SK-N-SH (cell line): Measurements from ENCODE around the gene SMIM10. TPM values are rescaled to one million over a fixed set of nuclear protein-coding genes. Genes with fewer than 3 reads are reported as not detected.

Experiments used
- CTCF ChIA-PET: fragments of 300-600, 350-600 bp; formaldehyde crosslinking; extraction: SDS; loops from one replicate; lab custom pipeline; 2021; lab: Yijun Ruan, JAX
- POLR2A ChIA-PET: fragments of 350-600 bp; sonication (Branson Sonifier 250); formaldehyde crosslinking; extraction: SDS; loops from one replicate; lab custom pipeline; 2020; ENCODE audit warnings: antibody characterized with exemption, inconsistent platforms; lab: Yijun Ruan, JAX
- DNase-seq: peaks from one replicate; pipeline ENCODE4 v3.0.0; 2012
- H2AFZ ChIP-seq: fragments of 200-600 bp; sonication (generic); 2 replicates; pipeline ENCODE4 v1.8.1; 2016; ENCODE audit warnings: antibody characterized with exemption, mild to moderate bottlenecking, low read depth
- H3F3A ChIP-seq: fragments of 200-600 bp; sonication (generic); replicated peaks from 2 replicates; pipeline ENCODE3; 2016; ENCODE audit warnings: antibody characterized with exemption, mild to moderate bottlenecking; ENCODE audit not compliant: insufficient read depth
- H3K27ac ChIP-seq, 2 experiments: fragments of 200-500 bp in 1 of 2; fragments of 200-600 bp in 1 of 2; sonication (Bioruptor generic) in 1 of 2; sonication (generic), shearing (Covaris generic) in 1 of 2; 2 replicates each; pipeline versions ENCODE4 v1.5.1 to v1.6.1; 2014 to 2016; ENCODE audit warnings: low read depth in 2 of 2, inconsistent platforms in 1 of 2, low read length in 1 of 2, mild to moderate bottlenecking in 1 of 2, mixed read lengths in 1 of 2
- H3K27me3 ChIP-seq: fragments of 200-600 bp; sonication (generic), shearing (Covaris generic); 2 replicates; pipeline ENCODE4 v1.6.1; 2016; ENCODE audit warnings: mixed run types; ENCODE audit not compliant: insufficient read depth
- H3K36me3 ChIP-seq, 2 experiments: fragments of 200-500 bp in 1 of 2; fragments of 200-600 bp in 1 of 2; sonication (Bioruptor generic) in 1 of 2; sonication (generic) in 1 of 2; replicated peaks in 1 of 2; 2 replicates each; pipeline versions ENCODE3 to v1.5.1; 2014 to 2016; ENCODE audit warnings: low read length in 1 of 2, mild to moderate bottlenecking in 1 of 2; ENCODE audit not compliant: insufficient read depth in 2 of 2, control insufficient read depth in 1 of 2
- H3K4me1 ChIP-seq, 2 experiments: fragments of 200-500 bp in 1 of 2; fragments of 200-600 bp in 1 of 2; sonication (Bioruptor generic) in 1 of 2; sonication (generic), shearing (Covaris generic) in 1 of 2; 2 replicates each; pipeline versions ENCODE4 v1.5.1 to v1.6.1; 2014 to 2016; ENCODE audit warnings: low read depth in 1 of 2, low read length in 1 of 2, mixed run types in 1 of 2; ENCODE audit not compliant: insufficient read depth in 2 of 2, control insufficient read depth in 1 of 2
- H3K4me2 ChIP-seq: fragments of 200-600 bp; sonication (generic), shearing (Covaris generic); 2 replicates; pipeline ENCODE4 v1.6.1; 2017; ENCODE audit warnings: mixed run types
- H3K4me3 ChIP-seq, 2 experiments: fragments of 200-500 bp in 1 of 2; fragments of 200-600 bp in 1 of 2; sonication (Bioruptor generic) in 1 of 2; sonication (generic), shearing (Covaris generic) in 1 of 2; 2 replicates each; pipeline versions ENCODE4 v1.5.1 to v1.8.1; 2014 to 2016; ENCODE audit warnings: low read depth in 2 of 2, inconsistent platforms in 1 of 2, low read length in 1 of 2, mild to moderate bottlenecking in 1 of 2, mixed read lengths in 1 of 2, moderate library complexity in 1 of 2
- H3K79me2 ChIP-seq: fragments of 200-600 bp; sonication (generic); 2 replicates; pipeline ENCODE4 v1.8.1; 2017; ENCODE audit warnings: mild to moderate bottlenecking; ENCODE audit not compliant: insufficient read depth
- H3K9ac ChIP-seq: fragments of 200-600 bp; sonication (generic); 2 replicates; pipeline ENCODE4 v1.6.1; 2017; ENCODE audit warnings: mixed run types
- H3K9me2 ChIP-seq: fragments of 200-600 bp; sonication (generic); 2 replicates; pipeline ENCODE4 v1.6.1; 2017; ENCODE audit warnings: mixed run types
- H3K9me3 ChIP-seq: fragments of 200-600 bp; sonication (generic); 2 replicates; pipeline ENCODE4 v1.6.1; 2017; ENCODE audit warnings: mixed run types, mild to moderate bottlenecking, moderate library complexity
- H4K20me1 ChIP-seq: fragments of 200-600 bp; sonication (generic); 2 replicates; pipeline ENCODE4 v1.6.1; 2017; ENCODE audit warnings: mild to moderate bottlenecking, mixed run types; ENCODE audit not compliant: insufficient read depth
- EP300 ChIP-seq, 2 experiments: IDR thresholded peaks; 2 replicates each; pipeline versions ENCODE4 v1.4.0 to v1.6.1; 2012; ENCODE audit warnings: borderline replicate concordance in 1 of 2, low read depth in 1 of 2, low read length in 1 of 2
- FOSL2 ChIP-seq: IDR thresholded peaks from 2 replicates; pipeline ENCODE4 v1.4.0; 2012; ENCODE audit warnings: low read depth, mild to moderate bottlenecking, moderate library complexity, borderline replicate concordance
- GABPA ChIP-seq: IDR thresholded peaks from 2 replicates; pipeline ENCODE4 v1.4.0; 2012; ENCODE audit warnings: low read depth, mild to moderate bottlenecking
- IRF3 ChIP-seq: fragments of 150-350 bp; IDR thresholded peaks from 2 replicates; pipeline ENCODE4 v1.6.1; 2016; ENCODE audit warnings: mild to moderate bottlenecking, low read depth, low read length
- MAX ChIP-seq: IDR thresholded peaks from 2 replicates; pipeline ENCODE4 v1.4.0; 2012; ENCODE audit warnings: low read depth
- MXI1 ChIP-seq: IDR thresholded peaks from 2 replicates; pipeline ENCODE4 v1.6.1; 2012; ENCODE audit warnings: mild to moderate bottlenecking, low read depth, low read length, improper control_type of control experiment
- NFIC ChIP-seq: IDR thresholded peaks from 2 replicates; pipeline ENCODE4 v1.4.0; 2012; ENCODE audit warnings: borderline replicate concordance
- NRF1 ChIP-seq: IDR thresholded peaks from 2 replicates; pipeline ENCODE4 v1.6.1; 2012; ENCODE audit warnings: low read depth, mild to moderate bottlenecking, low read length
- POLR2AphosphoS5 ChIP-seq: IDR thresholded peaks from 2 replicates; pipeline ENCODE4 v1.6.1; 2012; ENCODE audit warnings: low read depth, low read length
- RAD21 ChIP-seq: IDR thresholded peaks from 2 replicates; pipeline ENCODE4 v1.6.1; 2012; ENCODE audit warnings: mild to moderate bottlenecking, low read length
- RFX5 ChIP-seq: IDR thresholded peaks from 2 replicates; pipeline ENCODE4 v1.6.1; 2012; ENCODE audit warnings: mild to moderate bottlenecking, improper control_type of control experiment, low read length
- SMC3 ChIP-seq: IDR thresholded peaks from 2 replicates; pipeline ENCODE4 v1.6.1; 2012; ENCODE audit warnings: low read depth, low read length, improper control_type of control experiment
- TCF12 ChIP-seq: IDR thresholded peaks from 2 replicates; pipeline ENCODE4 v1.4.0; 2012
- TEAD4 ChIP-seq: IDR thresholded peaks from 2 replicates; pipeline ENCODE4 v1.4.0; 2012; ENCODE audit warnings: mild to moderate bottlenecking, borderline replicate concordance; ENCODE audit not compliant: insufficient read depth
- YY1 ChIP-seq: IDR thresholded peaks from 2 replicates; pipeline ENCODE4 v1.4.0; 2012; ENCODE audit warnings: low read depth, mild to moderate bottlenecking
- WGBS: methylation state at CpG from one replicate; pipeline ENCODE4 v1.1.6; 2017; ENCODE audit warnings: low lambda C conversion rate; 5-methylcytosine and 5-hydroxymethylcytosine counted together
- polyA plus RNA-seq, 3 experiments: library from polyadenylated mRNA; depleted of rRNA; stranded (reverse); fragments of >200 nt; gene quantifications; 2 replicates each; pipeline ENCODE4 v1.2.3, GENCODE V29; 2012
- TF ChIP-seq, protein P1 (sequence below): fragments of 200-600 bp; sonication (generic); IDR thresholded peaks from 2 replicates; pipeline ENCODE4 v1.6.1; 2017; ENCODE audit warnings: antibody characterized with exemption, mild to moderate bottlenecking, moderate library complexity

SMIM10 gene
- polyA plus RNA-seq, 1 of the 3 experiments (the other 2 are of a cell fraction), result 3.2 TPM

GRCh38 chrX:134998246-134998645 is 7.5 kb downstream of the SMIM10 start:
- 39% methylated on average over 4 of the region's 4 CpGs for WGBS
- Histone ChIP-seq H3K27ac (no peak overlapping the region), H3F3A (peaks cover 3% of the 10 kb centered on the region), H4K20me1 (no peaks in the 10 kb centered on the region), H3K36me3 (no peaks in the 10 kb centered on the region), H3K4me1 (peaks cover 0 to 9% of the 10 kb centered on the region in 2 experiments; a peak in 2 of 4 replicates), H3K9me2 (no peaks in the 10 kb centered on the region), H3K27me3 (no peaks in the 10 kb centered on the region; the same call in 1 of the 2 replicates), H2AFZ (no peak overlapping the region), H3K4me2 (no peak overlapping the region), H3K9me3 (no peaks in the 10 kb centered on the region), H3K4me3 (no peak overlapping the region), H3K79me2 (no peaks in the 10 kb centered on the region)
- CTCF ChIA-PET, result interaction anchor here (2.6 kb wide), 1 partner anchor 33 kb away, joined by 14 read pairs; no protein-coding TSS in a partner anchor
- DNase-seq, result no peak
- POLR2A ChIA-PET, result no interaction called here
- TF ChIP-seq YY1 (no peak), GABPA (no peak), TEAD4 (no peak), RAD21 (no peak), NFIC (no peak), MAX (no peak), RFX5 (no peak), NRF1 (no peak), MXI1 (no peak)
- TF ChIP-seq, all 33 proteins: peak for 0
- no peak overlapping the region for H3K9ac ChIP-seq

DNA sequence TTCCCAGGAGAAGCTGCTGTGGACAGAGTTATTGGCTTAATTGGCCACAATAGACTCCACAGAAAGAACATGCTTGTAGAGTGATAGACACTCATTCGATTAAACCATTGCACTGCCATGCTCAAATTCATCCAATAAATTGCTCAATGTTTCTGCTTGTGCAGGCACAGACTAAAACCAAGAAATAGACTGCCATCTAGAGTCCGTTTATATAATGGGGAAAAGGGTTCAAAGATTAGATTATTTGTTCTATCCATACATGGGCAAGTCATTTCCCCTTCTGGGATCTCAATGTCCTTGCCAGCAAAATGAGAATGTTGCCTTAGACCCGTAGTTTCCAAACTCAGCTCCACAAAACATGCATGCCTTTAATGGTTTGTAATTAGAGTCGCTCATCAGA is 8.7 kb downstream of the SMIM10 start:
- H3K4me1 ChIP-seq, result peaks cover 0 to 9% of the 10 kb centered on the region in 2 experiments; a peak in 2 of 4 replicates
- H3K36me3 ChIP-seq, result no peaks in the 10 kb centered on the region
- H3F3A ChIP-seq, result peaks cover 3% of the 10 kb centered on the region
- ChIA-PET POLR2A (interaction anchor here (0.5 kb wide), 1 partner anchor 12 kb away, joined by 3 read pairs; no protein-coding TSS in a partner anchor), CTCF (interaction anchor here (0.8 to 2.6 kb wide), 10 partner anchors 9 to 434 kb away, joined by 3 to 14 read pairs (median 4); no protein-coding TSS in a partner anchor)
- WGBS, result 18% methylated on average over 4 of the region's 4 CpGs
- no peaks in the 10 kb centered on the region; the same call in 1 of the 2 replicates for H3K27me3 ChIP-seq
- H2AFZ ChIP-seq, result peak overlapping the region; percentile 60; the same call in 1 of the 2 replicates
- peak; percentile 45 for DNase-seq
- no peak for TF ChIP-seq IRF3
- TF ChIP-seq TCF12, result no peak
- TF ChIP-seq MXI1, result no peak
- TF ChIP-seq SMC3, result peak; percentile 53; the same call in 1 of the 2 replicates
- peak; percentile 76 for TF ChIP-seq RAD21
- TF ChIP-seq, protein P1, sequence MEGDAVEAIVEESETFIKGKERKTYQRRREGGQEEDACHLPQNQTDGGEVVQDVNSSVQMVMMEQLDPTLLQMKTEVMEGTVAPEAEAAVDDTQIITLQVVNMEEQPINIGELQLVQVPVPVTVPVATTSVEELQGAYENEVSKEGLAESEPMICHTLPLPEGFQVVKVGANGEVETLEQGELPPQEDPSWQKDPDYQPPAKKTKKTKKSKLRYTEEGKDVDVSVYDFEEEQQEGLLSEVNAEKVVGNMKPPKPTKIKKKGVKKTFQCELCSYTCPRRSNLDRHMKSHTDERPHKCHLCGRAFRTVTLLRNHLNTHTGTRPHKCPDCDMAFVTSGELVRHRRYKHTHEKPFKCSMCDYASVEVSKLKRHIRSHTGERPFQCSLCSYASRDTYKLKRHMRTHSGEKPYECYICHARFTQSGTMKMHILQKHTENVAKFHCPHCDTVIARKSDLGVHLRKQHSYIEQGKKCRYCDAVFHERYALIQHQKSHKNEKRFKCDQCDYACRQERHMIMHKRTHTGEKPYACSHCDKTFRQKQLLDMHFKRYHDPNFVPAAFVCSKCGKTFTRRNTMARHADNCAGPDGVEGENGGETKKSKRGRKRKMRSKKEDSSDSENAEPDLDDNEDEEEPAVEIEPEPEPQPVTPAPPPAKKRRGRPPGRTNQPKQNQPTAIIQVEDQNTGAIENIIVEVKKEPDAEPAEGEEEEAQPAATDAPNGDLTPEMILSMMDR, result peak; percentile 65
- no peak for TF ChIP-seq EP300 (IDR thresholded peaks at IDR 0.05; ENCODE audit: borderline replicate concordance in 1 of 2, low read depth in 1 of 2, low read length in 1 of 2)
- no peak for TF ChIP-seq NFIC
- no peak for TF ChIP-seq POLR2AphosphoS5
- no peak for TF ChIP-seq FOSL2
- H3K9ac ChIP-seq, result no peak overlapping the region
- H3K4me2 ChIP-seq, result no peak overlapping the region
- no peaks in the 10 kb centered on the region for H4K20me1 ChIP-seq
- no peak overlapping the region for H3K27ac ChIP-seq
- H3K79me2 ChIP-seq, result no peaks in the 10 kb centered on the region
- H3K4me3 ChIP-seq, result no peak overlapping the region
- no peaks in the 10 kb centered on the region for H3K9me2 ChIP-seq
- H3K9me3 ChIP-seq, result no peaks in the 10 kb centered on the region
